Ecto neural progenitor cell (in vitro differentiated cells): ENCODE data around the gene RASA3.
"Not testable (repeated sequence)": the region's sequence is repeated elsewhere in the genome, so short reads cannot be mapped to it uniquely, and the experiment has no call there.

Experiments used
- DNase-seq: peaks from one replicate; pipeline ENCODE4 v3.0.0-alpha.2; 2018; ENCODE audit warnings: low spot score

Gene RASA3

DNA sequence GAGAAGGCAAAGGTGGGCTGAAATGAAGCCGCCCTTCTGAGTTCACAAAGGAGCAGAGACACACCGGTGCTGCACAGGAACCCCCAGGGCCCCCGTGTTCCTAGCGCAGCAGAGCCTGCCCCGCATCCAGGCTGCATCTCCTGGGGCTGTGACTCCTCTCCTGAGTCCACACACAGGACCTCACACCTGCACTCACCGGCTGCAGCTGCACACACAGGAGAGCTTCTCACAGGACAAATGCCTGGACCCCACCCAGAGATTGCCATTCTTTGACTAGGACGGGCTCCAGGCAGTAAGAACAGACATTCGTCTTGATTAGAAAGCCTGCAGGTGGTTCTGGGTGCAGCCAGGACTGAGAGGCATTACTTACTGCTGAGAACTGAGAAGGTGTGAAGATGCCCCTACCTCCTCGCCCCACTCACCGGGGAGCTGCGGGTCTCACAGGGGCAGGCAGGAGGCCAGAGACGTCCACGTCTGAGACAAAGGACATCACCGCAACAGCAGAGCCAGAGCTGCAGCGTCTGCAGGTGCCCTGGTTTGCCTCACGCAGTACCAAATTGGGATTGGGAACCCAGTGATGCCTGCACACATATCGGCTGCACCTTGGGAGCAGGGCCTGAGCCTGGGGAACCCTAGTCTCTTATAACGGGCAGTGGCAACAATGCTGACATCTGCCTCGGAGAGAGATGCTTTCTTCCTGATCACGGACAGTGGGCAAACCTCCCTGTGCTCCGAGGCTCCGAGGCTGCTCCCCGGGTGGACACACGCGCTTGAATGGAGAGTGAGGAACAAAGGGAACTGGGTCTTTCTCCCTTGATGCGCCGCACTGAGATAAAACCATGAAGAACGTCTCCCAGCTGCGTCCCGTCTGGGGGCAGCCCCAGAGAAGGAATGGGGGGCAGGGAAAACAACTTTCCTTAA, 50.4 kb downstream of the RASA3 start:
- no peak for DNase-seq

DNA sequence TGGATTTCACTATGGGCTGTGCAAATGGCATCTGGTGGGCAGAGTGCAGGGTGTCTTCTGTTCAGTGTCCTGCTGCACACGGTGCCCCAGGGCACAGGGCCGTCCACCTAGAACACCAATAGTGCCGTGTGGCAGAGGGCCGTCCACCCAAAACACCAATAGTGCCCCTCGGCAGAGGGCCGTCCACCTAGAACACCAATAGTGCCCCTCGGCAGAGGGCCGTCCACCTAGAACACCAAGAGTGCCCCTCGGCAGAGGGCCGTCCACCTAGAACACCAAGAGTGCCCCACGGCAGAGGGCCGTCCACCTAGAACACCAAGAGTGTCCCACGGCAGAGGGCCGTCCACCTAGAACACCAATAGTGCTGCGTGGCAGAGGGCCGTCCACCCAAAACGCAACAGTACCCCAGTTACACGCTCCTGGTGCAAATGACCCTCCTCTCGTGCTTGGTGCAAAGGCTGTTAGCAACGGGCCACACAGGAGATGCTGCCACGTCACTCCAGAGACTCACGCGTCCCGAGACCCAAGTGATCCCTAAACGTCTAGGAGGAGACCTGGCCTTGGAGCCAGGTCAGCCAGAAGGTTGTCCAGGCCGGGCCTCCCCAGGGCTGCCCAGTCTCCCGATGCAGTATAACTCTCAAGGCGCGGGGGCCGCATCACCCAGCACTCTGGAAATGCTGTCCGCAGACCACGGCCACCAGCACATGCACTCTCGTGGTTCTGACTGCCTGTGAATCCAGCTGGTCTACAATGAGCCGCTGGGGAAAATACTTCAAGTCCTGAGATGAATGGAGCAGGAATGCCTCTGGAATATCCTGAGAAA, 51.5 kb downstream of the RASA3 start:
- no peak for DNase-seq

DNA sequence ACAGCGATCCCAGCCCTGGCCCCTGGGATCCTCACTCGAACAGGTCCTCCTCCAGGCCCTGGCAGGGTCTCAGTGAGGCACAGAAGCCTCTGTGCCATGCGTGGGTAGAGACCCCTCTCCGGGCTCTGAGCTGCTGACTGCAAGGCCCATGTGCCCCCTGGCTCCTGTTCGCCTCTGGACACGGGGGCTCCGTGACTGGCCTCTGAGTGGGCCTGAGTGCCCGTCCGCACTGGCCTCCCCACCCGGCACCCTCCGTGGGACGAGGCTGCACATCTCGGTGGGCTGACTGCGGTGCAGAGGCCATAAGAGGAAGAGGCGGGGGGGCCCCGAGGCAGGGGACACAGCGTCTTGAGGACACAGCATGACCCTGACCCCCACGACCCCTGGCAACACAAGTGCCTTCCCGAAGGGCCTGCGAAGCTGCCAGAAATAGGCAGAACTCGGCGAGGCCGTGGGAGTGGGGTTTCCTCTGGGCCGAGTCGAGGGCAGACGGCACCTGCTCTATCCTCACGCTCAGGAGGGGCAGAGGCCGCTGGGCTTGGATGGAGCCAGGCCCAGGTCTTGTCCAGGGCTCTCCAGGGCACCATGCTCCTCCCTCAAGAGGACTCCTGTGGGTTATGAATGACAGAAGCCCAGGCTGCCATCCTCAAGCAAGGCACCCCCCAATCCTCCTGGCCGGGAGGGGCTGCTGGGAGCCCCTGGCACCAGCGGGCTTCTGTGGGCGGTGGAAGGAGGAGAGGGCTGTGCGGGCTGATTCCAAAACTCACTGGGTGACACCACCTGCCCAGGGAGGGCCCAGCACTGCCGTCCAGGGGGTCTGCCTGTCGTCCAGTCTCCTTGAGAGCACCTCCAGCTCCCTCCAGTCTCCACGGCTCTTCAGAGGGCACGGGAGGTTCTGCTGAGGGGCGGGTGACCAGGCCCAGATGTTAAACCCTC, 52.6 kb downstream of the RASA3 start:
- DNase-seq, result no peak

DNA sequence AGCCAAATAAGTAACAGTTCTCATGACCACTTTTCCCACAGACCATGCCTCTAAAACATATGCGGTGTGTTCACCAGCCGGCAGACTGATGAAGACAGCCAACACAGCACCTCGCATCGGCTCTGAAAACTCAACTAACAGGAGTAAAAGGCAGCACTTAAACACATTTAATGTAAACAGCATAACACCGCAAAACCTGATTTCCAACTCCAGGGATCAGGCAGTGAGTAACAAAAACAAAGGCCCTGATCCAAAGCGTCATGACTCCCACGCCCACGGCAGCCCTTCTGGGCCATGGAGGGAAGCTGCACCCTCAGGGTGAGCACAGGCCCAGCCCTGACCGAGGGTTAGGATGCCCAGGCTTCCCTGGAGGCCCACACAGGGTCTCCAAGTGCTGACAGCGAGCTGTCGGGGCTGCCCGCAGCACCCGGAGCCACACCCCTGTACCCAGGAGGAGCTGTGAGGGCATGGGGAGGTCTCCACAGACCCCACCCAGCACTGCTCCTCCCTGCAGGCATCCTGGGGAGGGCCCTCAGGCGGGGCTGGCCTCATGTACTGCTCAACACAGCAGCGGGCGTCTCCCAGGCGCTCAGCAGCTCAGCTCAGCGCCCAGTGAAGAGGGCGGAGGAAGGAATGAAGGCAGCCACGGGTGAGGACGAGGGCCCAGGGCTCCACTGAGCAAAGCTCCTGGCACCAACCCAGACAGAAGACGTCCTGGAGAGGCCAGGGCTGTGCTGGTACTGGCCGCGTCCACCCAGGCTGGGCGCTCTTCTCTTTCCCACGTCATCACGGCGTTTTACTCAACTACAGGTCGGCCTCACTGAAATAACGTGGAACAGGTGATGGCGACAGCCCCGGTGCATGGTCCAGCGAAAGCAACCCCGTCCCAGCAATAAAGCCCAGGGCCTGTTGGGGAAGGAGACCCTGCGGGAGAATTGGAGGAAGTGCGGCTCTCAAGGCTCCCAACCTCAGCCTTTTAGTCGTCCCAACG, 53.7 kb downstream of the RASA3 start:
- DNase-seq, result no peak

DNA sequence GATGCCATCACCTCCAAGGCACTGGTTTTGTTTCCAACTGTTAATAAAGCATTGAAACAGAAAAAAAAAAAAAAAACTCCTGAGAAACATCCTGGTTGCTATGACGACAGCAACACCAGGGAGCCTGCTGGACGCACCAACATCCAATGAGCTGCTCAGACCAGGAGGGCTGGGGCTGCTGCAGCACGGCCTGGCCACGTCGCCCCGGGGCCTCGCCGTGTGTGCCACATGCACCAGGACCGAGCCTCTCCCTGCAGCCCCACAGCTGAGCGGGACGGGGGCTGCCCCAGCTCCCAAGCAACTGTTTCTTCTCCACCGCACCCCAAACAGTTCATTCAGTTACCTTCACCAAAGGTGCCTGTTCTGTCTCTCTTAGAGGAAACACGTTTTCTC, 54.5 kb downstream of the RASA3 start:
- DNase-seq, result no peak

DNA sequence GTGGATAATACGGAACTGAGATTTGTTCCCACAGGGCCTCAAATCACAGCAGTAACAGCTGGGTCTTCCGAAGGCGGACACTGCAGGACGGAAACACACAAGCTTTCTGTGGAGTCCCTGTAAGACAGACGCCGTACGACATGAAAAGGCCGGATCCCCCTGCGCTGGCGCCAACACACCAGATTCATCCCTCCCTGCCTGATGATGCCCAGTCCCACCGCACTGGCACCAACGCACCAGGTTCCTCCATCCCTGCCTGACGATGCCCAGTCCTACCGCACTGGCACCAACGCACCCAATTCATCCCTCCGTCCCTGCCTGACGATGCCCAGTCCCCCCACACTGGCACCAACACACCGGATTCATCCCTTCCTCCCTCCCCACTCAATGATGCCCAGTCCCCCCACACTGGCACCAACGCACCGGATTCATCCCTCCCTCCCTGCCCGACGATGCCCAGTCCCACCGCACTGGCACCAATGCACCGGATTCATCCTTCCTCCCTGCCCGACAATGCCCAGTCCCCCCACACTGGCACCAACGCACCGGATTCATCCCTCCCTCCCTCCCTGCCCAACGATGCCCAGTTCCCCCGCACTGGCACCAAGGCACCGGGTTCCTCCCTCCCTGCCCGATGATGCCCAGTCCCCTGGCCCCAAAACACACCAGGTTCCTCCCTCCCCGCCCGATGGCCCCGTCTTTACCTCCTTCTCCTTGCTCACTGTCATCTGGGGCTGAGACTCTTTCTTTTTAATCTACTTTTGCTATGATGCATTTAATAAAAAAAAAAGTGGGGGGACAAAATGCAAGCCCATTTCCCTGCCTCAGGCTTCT, 55.1 kb downstream of the RASA3 start:
- no peak for DNase-seq

DNA sequence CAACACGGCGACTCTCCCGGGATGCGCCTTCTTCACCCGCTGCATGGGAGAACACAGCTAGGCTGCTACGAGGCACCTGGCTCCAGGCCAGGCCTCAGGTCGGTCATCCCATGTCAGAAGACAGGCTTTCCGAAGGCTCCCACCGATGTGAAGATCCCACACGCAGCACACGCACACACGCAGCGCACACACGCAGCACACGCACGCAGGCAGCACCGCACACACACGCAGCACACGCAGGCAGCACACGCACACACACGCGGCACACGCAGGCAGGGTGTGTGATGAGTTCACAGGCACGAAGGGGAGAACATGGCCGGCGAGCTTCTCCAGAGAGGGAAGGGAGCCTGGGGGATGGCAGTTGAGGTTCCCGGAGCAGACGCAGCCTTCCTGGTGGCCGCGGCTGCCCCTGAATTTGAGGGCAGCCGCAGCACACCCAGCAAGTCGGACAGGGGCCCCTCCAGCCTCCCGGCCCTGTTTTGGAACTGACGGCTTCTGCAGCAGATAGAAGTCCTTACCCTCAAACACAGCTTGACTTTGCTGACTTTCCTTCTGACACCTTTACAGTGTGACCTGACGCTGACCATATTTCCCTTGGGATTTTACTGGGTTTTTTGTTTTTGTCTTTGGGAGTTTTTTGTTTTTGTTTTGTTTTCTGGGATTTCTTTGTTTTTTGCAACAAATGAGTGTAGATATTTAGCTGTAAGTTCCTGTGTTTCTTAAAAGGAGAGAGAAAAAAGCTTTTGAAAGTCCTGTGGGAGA, 55.9 kb downstream of the RASA3 start:
- DNase-seq, result no peak

DNA sequence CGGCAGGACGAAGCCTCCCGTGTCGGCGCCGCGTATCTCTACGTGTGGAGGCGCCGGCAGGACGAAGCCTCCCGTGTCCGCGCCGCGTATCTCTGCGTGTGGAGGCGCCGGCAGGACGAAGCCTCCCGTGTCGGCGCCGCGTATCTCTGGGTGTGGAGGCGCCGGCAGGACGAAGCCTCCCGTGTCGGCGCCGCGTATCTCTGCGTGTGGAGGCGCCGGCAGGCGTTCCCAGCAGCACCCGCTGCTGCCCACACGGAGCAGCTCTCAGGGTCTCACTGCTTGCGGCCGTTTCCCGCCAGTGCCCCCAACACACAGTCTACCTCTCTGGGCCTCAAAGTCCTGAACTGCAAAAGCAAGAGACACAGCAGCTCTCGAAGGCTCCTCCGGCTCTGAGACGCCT, 56.6 kb downstream of the RASA3 start:
- DNase-seq, result not testable (repeated sequence)

DNA sequence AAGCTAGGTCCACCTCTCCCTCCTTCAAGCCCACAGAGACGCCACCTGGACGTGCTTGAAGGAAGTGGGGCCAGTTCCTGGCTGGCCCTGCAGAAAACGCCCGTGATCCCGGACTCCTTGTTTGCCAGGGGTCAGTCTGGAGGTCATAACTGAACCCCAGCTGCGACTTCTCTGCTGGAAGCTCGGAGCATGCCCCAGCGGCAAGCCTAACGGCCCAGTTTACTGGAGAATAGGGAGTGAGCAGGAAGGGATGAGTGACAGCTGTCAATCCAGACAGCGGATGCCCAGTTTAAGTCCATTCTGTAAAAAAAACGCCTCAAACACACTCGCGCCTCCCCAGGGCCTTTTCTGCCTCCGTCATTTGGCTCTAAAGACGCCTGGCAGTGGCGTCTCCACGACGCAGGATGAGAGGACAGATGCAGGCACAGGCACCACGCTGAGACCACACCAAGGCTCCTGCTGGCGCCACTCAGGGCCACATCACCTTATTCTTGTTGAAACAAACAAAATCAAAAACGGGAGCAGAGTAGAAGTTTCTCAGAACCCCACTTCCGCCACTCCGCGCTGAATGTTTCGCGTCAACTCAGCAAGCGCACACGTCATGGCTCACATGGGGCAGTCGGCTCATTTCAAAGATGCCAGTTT, 57.6 kb downstream of the RASA3 start:
- no peak for DNase-seq

DNA sequence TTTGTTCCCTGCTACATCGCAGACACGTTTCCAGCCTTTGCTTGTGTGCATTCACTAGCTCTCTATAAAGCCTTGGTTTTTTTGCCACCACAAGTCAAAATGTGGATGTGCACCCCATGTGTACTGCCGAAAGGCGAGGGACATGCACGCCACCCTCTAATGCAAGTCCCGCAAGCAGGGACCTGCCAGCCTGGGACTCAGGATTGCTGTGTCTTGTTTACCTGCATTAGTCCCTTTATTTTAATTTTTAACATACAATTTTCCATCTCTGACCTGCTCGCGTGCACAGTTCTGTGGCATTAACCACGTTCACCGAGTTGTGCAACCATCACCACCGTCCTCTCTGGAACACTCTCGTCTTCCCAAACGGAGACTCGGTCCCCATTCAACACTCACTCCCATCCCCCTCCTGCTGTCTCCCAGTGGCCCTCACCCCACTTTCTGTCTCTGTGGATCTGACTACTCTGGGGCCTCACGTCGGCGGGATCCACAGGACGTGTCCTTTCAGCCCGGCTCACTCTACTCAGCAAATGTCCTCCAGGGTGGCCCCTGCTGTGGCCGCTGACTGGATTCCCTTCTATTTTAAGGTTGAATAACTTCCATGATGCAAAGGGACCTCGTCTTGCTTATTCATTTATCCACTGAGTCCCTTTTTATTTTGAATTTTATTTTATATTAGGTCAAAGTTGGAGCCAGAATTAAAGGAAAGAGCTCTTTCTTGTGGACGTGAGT, 58.4 kb downstream of the RASA3 start:
- no peak for DNase-seq

DNA sequence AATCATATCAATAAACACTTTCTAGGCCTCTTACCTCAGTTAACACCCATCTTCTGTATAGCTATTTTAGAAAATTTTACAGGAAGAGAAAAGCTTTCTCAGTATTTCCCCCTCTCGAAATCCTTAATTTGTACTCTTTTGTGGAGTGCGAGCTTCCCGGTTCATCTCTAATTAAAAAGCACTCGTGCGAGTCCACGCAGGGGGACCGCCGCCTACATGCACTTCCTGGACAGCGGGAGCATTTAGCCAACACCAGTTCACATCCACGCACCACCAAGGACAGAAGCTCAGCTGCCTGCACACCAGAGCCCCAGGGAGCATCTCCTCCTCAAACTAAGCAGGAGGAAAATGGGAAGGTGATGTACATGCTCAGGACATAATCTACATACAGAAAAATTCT, 60.0 kb downstream of the RASA3 start:
- no peak for DNase-seq

DNA sequence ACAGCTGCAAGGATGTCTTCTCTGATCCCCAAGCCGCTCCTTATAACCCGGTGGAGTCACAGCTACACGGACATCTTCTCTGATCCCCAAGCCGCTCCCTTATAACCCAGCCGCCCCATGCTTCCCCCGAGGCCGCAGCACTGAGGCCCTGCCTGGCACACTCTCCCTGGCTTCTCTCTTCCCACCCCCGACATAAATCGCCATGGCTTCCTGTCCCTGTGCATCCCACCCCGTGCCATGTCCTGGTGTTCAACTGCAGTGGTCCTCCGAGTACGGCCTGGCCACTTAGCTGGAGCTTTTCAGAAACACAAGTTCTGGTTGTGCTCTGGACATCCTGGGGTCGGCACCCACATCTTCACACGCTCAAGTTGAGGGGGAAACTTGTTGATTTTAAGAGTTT, 60.4 kb downstream of the RASA3 start:
- DNase-seq, result no peak

DNA sequence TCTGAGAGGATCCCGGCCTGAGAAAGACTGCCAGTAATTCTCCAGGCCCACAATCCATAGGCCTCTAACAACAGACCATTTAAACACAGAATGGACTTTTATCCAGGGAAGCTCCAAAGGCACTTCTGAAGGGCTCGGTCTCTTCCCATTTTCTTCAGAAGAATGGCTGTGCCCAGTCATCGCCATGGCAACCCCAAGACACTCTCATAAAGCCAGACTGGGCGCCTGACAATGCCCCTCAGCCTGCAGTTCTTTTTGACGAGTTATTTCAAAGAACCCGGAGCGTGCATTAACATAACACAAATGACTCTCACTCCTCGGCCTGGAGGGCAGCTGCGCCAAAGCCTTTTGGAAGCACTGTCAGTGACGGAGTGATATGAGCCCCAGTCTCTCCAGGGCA, 61.0 kb downstream of the RASA3 start:
- peak; percentile 78 for DNase-seq

DNA sequence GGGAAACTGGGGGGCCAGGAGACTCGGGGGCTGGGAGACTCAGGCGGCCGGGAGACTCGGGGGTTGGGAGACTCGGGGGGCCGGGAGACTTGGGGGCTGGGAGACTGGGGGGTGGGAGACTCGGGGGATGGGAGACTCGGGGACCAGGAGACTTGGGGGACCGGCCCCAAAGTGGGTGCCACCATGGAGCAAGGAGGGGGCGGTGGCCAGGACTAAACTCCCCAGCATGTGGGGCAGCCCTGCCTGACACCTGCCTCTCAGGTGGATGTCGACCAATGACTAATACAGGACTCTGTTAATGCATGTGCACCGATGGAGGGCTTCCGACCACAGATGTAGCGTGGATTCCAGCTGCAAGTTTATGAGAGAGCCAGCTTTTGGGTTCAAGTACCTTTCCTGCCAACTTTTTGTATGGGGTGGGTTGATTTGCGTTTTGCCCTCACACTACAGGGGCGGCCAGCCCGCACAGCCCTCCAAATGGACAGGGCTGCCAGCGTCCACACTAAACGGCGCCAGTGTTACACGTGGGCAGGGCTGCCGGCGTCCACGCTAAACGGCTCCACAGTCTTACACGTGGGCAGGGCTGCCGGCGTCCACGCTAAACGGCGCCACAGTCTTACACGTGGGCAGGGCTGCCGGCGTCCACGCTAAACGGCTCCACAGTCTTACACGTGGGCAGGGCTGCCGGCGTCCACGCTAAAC, 62.2 kb downstream of the RASA3 start:
- DNase-seq, result no peak

DNA sequence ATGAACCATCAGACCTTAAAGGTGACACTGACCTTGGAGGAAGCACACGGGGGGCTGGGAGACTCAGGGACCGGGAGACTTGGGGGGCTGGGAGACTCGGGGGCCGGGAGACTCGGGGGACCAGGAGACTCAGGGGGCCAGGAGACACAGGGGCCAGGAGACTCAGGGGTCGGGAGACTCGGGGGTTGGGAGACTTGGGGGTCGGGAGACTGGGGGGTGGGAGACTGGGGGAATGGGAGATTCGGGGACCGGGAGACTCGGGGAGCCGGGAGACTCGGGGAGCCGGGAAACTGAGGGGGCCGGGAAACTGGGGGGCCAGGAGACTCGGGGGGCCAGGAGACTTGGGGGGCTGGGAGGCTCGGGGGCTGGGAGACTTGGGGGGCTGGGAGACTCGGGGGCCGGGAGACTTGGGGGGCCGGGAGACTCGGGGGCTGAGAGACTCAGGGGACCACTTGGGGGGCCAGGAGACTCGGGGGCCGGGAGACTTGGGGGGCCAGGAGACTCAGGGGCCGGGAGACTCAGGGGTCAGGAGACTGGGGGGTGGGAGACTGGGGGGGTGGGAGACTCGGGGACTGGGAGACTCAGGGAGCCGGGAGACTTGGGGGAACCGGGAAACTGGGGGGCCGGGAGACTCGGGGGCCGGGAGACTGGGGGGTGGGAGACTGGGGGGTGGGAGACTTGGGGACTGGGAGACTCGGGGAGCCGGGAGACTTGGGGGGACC, 62.9 kb downstream of the RASA3 start:
- no peak for DNase-seq

DNA sequence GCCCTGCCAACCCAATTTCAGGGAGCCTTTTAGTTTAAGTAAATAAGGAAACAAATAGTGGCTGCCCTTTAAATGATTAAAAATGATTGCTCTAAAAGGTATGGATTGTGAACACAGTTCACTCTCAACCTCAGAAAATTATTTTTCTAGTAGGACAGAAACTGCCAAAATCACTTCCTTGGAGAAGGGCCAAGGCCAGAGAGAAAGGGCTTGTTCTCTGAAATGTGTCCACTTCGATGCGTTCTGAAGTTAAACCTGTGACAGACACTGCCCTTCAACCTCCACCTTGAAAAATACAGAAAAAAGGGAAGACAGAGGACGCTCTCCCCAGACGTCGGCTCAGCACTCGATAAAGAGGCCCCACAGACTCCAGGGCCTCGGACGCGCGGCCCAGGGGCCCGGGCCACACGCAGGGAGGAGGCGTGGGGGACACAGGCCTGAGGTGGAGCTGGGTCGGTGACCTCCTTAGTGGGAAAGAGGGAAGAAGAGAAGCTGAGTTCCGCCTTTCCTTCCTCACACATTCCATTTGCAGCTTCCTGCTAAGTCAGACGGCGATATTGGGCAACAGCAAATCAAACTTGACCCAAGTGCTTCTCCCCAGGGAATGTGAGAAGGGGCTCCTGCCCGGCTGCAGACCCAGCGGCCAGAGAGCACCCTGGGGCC, 63.6 kb downstream of the RASA3 start:
- no peak for DNase-seq
